Stomach (tissue), 4 donors: ENCODE data around the gene TSPAN32.

Experiments
- EP300 ChIP-seq: sonication (generic); formaldehyde crosslinking; IDR thresholded peaks from one replicate; pipeline ENCODE4 v1.6.1; 2017; ENCODE audit warnings: antibody characterized with exemption
- POLR2A ChIP-seq, 4 donors: fragments of 450-650 bp; IDR thresholded peaks; one replicate each; pipeline ENCODE4 v1.6.1; 2016; ENCODE audit warnings: antibody characterized with exemption in 4 of 4, control low read depth in 2 of 4, mild to moderate bottlenecking in 1 of 4, moderate library complexity in 1 of 4
- TF ChIP-seq, protein P1 (sequence below), 7 experiments: fragments of 450-650 bp in 4 of 7; fragments of 200-600 bp in 3 of 7; sonication (generic) in 3 of 7; IDR thresholded peaks; one replicate each; pipeline ENCODE4 v1.5.1; 2016 to 2019; ENCODE audit warnings: antibody characterized with exemption in 7 of 7, control low read depth in 2 of 7, mild to moderate bottlenecking in 1 of 7

DNA sequence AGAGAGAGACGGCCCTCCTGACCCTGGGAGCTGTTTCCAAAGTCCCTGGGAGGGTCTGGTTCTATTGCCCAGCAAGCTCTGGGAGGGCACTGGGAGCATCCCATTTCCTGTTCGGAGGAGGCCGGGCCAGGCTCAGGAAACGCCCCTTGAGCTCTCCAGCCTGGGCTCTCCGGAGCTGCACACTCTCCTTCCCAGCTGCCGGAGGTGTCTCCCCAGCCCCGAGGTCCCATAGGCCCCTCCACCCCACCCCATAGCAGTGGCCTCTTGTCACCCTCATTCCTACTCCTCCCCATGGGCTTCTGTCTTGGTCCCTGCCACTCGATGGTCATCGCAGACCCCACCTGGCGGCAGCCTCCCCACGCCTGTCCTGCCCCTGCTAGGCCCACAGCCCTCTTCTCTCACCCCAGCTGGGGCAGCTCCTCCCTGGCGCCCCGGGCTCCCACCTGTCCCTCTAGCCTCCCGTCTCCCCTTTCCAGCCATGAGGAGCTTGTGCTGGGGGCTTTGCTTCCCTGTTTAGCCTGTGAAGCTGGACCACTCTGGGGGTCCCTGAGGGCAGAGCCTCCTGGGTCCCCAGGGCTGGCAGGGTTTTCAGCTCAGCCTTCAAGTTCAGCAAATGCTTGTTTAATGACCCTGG, 2.8 kb downstream of the TSPAN32 start:
- TF ChIP-seq, protein P1, sequence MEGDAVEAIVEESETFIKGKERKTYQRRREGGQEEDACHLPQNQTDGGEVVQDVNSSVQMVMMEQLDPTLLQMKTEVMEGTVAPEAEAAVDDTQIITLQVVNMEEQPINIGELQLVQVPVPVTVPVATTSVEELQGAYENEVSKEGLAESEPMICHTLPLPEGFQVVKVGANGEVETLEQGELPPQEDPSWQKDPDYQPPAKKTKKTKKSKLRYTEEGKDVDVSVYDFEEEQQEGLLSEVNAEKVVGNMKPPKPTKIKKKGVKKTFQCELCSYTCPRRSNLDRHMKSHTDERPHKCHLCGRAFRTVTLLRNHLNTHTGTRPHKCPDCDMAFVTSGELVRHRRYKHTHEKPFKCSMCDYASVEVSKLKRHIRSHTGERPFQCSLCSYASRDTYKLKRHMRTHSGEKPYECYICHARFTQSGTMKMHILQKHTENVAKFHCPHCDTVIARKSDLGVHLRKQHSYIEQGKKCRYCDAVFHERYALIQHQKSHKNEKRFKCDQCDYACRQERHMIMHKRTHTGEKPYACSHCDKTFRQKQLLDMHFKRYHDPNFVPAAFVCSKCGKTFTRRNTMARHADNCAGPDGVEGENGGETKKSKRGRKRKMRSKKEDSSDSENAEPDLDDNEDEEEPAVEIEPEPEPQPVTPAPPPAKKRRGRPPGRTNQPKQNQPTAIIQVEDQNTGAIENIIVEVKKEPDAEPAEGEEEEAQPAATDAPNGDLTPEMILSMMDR (IDR thresholded peaks at IDR 0.05): no peak
- TF ChIP-seq POLR2A (IDR thresholded peaks at IDR 0.05) (no peak), EP300 (no peak)
